ENCODE measurements around the gene COL9A3.
A peak's percentile ranks its signal among the peaks of the same experiment; 100 is the strongest.

The COL9A3 gene

DNA sequence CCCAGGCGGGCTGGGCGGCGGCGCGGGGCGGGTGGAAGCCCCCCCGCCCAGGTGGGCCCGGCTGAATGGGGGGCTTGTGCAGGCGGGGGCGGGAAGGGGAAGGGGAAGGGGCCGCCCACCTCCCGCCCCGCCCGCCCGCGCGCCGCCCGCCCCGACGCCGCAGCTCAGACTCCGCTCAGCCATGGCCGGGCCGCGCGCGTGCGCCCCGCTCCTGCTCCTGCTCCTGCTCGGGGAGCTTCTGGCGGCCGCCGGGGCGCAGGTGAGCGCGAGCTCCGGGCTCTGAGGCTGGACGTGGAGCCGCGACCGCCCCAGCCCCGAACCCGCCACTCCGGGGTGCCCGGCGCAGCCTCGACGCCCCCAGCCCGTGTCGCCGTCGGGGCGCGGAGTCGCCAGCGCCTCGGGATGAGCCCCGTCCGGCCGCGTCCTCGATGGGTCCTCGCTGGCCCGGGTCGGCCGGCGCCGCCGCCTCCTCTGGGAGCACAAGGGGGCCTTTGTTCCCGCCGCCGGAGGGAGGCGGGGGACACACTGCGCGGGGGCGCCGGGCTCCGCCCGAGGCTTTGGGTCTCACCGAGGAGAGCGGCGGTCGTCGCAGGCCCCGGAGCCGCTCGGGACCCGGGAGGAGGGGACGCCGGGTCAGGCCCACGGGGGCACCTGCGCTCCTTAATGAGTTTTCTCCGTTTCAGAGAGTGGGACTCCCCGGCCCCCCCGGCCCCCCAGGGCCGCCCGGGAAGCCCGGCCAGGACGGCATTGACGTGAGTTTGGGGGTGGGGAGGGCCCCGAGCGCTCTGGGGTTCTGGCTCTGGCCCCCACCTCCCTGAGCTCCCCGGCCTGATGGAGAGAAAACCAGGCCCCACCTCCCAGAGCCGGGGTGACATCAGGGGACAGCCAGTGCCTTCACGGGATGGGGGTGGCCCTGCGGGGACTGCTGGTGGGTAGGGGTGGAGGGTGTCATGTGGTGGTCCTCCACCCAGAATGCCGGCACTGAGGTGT is at the start of gene COL9A3:
COL9A3 (plus strand) TSS at position 167 of the 990 bp plus-strand sequence; CDS start at position 182, 15 bp downstream.
- no peak for DNase-seq

GRCh38 chr20:62768234-62768546 is 48.7 kb upstream of the COL9A3 start:
- DNase-seq, result no peak

GRCh38 chr20:62768551-62769287 is 48.1 kb upstream of the COL9A3 start:
- DNase-seq, result peak; percentile 48

- DNase-seq, result no peak
These were observed 47.3 kb upstream of the COL9A3 start for GRCh38 chr20:62769346-62770071.

DNA sequence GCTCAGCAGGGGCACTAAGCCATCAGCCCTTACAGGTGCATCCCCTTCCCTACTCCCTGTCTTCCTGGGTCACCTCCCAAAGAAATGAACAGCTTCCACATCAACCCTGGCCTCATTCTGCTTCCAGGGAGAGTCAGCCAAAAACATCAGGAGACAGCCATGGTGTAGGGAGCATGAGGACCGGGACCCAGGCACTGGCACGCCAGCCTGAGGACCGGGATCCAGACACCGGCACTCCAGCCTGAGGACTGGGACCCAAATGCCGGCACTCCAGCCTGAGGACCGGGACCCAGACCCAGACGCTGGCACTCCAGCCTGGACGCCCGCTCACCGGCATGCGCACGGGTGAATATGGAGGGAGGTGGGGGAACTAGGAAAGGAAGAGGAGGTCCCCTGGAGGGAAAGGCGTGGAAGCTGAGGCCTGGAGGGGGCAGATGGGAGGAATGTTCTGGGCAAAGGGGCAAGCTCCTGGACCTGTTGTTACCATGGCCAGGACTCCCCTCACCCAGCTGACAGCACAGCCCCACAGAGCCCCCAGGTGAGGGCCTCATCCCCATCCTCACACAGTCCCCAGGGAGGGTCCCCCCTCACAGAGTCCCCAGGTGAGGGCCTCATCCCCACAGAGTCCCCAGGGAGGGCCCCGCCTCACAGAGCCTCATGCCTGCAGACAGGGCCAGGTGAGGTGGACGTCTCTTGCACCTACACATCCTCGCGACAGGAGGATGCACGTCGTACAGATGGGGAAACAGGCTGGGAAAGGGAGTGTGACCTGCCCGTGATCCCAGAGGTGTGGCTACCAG is 46.5 kb upstream of the COL9A3 start:
- DNase-seq, result no peak

DNA sequence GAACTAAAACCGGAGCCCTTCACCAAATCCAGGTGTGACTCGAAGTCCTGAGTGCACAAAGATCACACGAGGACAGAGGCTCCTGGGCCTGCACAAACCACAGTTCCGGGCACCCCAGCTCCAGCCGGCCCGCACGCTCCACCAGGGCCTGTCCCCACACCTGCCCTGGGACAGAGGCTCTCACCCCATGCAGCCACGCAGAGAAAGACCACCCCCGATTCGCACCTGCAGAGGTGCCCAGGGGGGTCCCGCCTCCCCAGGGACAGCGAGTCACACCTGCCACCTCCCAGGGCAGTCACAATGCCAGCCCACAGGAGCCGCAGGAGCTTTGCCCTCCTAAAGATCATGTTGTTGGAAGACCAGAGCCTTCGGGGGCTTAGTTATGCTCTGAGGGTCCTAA is 45.9 kb upstream of the COL9A3 start:
- no peak for DNase-seq

- DNase-seq, result no peak
These were observed 45.3 kb upstream of the COL9A3 start for GRCh38 chr20:62771396-62772102.

DNA sequence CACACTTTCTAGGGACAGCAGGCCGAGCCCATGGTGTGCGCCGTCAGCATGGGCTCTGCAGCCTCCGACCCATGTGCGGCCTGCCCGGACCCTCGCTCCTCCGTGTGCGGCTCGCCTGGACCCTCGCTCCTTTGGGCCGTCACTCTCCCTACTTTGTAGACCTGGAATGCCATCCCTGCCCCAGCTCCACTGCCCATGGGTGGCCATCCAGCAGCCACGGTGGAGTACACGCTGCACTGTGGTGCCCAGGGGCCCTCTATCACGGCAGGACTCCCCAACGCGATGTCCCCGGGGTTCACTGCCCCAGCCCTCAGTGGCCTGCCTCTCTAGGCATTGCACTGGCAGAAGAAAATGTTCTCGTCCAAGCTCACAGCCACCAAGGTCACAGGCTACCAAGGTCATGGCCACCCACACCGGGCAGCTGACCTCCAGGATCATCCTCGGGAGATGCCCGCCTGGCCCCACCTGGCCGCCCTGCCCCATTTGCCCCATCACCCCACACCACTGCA is 44.7 kb upstream of the COL9A3 start:
- no peak for DNase-seq

GRCh38 chr20:62772619-62772989 is 44.2 kb upstream of the COL9A3 start:
- DNase-seq, result no peak

DNA sequence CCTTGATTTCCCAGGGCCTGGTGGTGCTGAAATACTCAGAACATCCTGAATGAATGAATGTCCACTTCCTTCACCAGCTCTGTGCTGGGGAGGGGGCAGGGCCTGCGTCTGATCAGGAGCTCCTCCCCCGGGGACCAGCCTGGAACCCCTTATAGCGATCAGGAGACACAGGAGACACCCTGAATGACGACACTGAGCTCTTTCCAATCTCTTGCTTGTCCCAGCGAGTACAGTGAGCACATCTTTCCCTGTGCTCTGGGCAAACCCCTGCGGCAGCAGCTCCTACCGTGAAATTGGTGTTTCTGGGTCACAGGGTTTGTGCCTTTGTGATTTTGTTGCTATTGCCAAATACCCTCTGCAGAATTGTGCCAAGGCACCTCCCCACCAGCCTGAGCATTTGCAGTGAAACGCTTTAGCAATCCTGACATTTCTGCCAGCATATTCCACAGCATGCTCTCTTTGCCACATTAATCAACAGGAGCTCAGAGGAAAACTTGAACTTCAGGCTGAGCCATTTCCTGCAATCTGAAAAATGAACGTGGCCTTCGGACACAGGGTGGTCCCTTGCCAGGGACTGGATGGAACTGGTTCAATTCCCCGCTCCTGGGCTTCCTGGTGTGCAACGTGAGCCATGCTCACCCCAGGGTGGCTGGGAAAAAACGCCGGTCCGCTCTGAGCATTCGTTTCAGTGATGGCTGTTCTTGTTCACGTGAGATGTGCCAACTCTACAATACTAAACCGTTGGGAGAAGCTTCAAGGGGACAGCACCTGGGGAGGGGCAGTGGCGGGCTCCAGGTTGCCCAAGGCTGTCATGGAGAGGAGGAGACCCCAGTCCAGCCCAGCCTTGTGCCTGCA is 43.6 kb upstream of the COL9A3 start:
- DNase-seq, result peak; percentile 75

- peak; percentile 52 for DNase-seq
These were observed 42.8 kb upstream of the COL9A3 start for GRCh38 chr20:62773845-62774714.

DNA sequence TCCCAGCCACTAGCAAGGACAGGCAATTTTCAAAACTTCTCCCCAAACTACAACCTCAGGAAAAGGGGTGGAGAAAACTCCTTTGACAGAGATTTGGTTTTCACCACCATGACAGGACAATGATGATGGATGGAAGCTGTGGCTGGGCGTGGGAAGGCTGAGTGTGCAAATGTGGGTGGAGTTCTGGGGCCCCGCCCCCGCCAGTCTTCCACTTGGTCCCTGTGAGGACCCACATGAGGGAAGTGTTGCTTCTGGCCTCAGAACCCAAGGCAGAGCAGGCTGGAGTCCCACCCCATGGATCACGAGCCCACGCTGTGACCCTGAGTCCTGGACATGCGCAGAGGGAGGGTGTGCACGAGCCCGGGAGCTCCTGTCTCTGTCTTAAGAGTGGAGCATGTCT is 42.1 kb upstream of the COL9A3 start:
- DNase-seq, result no peak

DNA sequence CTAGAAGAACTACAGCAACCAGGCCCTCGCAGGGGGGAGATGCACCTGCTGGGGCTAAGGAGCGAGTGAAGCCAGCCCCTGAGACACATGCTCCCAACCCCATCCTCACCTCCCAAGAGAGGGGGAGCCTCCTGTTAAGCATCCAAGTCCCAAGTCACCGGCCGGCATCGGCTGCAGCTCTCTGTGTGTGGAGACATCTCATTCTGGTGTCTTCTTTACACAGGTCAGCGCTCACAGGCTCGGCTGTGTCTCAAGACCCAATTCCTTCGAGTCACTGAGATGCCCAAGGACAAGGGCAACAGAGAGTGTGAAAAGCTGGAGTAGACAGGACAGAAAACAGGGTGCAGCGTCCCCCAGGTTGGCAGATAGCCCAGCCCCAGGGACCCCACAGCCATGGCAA is 41.6 kb upstream of the COL9A3 start:
- DNase-seq, result no peak

- DNase-seq, result no peak
These were observed 40.7 kb upstream of the COL9A3 start for GRCh38 chr20:62776035-62776691.

- DNase-seq, result no peak
These were observed 39.9 kb upstream of the COL9A3 start for GRCh38 chr20:62776692-62777527.

- DNase-seq, result no peak
These were observed 39.4 kb upstream of the COL9A3 start for GRCh38 chr20:62777528-62777830.

DNA sequence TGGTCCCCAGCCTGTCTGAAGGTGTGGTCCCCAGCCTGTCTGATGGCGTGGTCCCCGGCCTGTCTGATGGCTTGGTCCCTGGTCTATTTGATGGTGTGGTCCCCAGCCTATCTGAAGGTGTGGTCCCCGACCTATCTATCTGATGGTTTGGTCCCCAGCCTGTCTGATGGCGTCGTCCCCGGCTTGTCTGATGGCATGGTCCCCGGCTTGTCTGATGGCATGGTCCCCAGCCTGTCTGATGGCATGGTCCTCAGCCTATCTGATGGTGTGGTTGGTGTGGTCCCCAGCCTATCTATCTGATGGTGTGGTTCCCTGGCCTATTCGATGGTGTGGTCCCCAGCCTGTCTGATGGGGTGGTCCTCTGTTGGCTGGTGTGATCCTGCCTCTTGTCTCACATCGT is 38.8 kb upstream of the COL9A3 start:
- DNase-seq, result no peak

Measured in NCI-H1092 treated with DMSO at 0.1 percent for 48 hours (cell line).